ENCODE measurements around the gene ETS2.

ETS2 gene

DNA sequence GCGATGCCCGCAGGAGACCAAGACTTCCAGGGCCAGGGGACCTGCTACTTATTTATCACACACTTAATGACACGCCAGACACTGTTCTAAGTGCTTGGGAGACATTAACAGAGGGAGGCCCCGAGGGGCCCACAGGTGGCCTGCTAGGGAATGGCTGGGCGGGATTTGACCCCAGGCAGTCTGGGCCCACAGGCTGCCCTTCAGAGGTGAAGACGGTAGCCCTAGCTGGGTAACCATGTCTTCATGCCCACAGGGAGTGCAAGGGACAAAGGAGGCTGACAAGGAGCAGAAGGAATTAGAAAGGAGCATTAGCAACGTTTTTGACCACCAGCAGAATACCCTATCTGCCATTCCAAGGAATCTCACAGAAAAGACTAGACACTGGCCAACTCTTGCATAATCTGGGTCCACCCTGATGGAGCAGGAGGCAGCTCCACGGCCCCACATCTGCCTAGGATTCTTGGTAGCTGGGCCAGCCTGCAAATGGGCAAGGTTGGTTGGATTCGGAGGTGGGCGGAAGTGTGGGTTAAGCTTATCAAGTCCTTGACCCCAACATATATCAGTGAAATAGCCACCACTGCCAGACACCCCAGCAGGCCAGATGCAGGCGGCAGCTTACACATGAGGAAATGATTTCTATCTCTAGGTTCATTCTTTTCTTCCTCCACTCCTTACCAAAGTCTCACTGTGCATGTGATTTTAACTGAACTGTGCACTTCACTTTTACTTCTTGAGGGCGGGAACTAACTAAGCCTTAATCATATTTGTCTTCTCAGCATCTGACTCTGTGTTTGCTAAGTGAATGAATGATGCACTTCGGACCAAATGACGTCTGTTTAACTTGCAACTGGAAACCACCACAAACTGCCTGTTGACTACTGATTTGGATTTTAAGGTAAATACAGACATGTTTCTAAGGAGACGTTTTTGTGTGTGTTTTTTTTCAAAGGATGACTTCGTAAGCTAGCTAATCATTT lies 3.4 kb upstream of the ETS2 start:
- no peak for DNase-seq (ENCODE audit: low read depth)

DNA sequence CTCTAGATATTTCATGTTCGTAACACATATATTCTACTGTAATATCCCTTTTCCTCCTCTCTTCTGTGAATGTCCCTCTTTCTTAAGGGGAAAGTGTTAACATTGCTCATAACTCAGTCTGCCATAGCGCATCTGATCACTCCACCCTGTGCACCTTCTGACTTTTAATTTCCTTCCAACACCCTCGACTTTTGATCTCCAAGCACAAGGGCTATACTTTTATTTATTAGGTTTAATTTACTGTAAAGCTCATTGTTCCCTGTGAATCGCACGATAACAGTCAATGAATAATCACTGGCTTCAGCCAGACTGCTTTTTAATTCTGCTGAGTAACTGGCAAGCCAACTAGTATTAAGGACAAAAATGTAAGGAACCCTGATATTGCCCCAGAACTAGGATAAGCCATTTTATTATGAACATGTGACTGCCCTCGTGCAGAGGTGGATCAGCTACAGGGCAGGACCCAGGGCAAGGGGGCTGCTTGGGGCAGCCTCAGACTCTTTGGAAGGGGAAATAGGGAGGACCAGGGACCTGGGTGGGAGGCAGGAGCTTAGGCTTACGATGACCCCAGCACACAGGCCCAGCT lies 2.6 kb upstream of the ETS2 start:
- no peak for DNase-seq (ENCODE audit: low read depth)

DNA sequence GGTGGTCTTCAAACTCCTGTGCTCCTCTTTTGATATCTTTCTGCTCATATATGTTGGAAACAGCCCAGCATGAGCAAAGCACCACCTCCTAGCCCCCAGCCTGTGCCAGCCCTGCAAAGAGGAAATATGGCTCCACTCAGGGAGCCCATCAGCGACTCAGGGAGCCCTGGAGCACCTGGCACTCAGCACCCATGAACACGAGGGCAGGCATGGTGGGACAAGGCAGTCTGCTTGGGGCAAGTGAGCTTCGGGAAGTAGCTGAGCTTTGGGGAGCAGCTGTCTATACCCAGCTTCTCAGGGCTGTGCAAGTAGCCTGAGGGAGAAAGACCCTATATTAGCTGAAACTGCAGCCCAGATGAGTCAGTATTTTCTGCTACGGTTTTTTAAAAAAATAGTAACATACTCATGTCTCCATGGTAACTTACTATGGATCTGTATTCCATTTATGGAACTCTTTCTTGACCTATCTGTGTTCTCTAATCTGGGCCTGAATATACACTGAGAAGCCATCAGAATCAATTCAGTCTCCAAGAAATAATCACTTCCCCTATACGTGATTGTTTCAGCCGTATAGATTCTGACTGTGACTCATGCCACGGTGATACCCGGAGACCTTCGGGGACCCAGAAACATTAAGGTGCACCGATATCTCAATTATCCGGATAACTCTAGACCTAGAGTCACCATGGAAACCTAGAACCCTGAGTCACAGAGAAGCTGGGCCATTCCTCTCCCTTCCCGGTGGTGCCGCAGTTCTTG lies 1.5 kb upstream of the ETS2 start:
- DNase-seq (ENCODE audit: low read depth) = no peak

DNA sequence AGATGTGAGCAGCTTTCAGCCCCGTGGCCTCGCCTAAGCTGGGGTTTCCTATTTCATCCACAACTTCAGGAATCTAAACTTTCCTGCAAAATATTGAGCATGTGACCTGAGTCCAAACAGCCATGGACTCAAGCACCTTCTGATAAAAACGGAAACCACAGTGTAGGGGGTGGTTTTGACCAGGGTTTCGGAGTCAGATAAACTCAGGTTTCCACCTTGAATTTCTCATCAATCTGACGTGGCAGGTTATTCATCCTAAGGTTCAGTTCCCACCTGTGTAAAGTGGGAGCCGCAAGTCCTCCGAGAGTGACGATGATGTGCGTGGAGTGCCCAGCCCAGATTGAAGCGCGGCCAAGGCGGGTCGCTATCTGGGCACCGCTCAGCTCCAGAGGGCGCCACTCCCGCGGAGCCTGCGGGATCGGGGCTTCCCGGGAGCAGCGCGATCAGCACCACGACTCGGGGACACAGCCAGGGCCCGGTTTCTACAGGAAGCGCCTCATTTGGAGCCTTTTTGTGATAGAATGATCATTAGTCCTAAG lies 871 bp upstream of the ETS2 start:
- peak; percentile 36 for DNase-seq (ENCODE audit: low read depth)

DNA sequence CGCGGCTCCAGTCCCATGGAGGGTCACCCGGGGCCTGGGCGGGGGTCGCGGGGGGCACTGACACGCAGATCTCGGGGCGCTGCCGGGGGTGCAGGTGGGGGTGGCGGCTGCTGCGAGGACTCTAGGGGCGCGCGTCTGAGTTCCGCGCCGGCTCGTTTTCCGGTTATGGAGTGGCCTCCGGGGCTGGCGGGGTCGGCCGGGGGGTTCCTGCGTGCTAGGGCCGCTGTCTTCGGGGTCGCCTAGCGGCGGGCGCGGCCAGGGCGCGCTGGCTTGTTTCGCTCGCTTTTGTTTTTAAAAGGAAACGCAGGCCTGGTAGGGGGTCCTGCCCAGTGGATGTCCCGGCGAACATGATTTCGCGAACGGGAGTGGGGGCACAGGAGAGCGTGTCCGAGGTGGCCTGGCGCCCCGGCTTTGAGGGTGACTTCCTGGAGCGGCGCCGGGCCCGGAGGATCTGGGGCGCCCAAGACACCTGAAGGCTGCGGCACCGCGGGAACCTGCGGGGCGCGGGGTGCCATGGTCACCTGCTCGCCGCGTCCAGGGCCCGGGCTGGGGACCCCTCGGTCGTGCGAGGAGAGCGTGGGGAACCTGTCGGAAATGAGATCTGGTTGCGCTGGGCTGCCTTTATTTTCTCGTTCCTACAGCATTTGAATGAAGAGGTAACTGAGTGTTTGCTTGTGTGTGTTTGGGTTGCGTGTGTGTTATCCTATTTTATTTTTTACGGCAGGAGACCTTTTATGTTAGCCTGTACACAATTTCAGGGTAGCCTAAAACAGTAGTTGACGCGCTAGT lies 618 bp downstream of the ETS2 start:
- DNase-seq (ENCODE audit: low read depth) = no peak

DNA sequence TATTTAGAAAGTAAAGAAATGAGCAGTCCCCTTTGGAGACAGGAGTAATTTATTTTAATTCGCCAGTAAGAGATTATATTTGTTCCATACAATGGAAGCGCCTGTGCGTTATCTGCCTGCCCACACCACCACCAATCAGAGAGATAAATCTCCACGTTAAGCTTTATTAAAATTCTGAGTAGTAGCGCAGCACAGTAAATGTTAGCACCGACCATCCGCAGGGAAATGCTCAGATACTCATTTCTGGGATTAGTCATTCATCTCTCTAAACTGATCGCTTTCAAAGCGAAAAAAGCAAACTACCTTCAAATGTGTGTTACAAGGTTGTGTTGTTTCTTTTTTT lies 1.2 kb downstream of the ETS2 start:
- no peak for DNase-seq (ENCODE audit: low read depth)

DNA sequence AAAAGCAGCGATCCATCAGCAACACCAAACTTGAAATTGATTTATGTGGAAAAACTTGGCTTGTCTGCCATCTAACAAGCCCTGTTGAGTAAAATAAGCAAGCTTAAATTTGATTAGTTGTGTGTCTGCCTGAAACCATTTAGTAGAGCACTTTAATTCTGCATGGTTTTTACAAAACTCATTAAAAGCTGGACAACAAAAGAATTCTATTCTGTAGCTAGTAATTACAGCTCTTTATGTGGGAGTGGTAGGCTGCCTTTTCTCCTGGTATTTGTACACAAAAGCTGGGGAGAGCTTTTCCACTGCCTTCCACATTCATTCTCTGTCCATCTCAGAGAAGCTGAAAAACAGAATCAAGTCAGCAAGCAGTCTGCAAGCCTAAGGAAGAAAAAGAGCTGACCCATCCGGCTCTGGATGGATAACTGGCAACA lies 1.7 kb downstream of the ETS2 start:
- no peak for DNase-seq (ENCODE audit: low read depth)

DNA sequence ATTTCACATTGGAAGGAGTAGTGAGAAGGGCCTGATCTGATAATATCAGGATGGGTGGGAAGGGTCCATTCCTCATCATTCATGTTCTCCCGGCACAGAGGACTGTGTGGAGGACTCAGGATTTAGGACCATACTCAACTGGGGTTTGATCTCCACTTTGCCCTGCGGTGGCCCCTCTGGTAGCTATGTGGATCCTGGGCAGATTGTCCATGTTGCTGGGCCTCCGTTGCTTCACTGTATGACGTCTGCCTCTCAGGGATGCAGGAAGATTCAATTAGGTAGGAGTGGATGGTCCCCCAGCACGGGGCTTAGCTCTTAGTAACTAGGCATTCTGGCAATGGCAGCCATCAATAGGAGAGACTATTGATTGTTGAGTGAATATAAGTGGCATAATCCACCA lies 2.3 kb downstream of the ETS2 start:
- no peak for DNase-seq (ENCODE audit: low read depth)

DNA sequence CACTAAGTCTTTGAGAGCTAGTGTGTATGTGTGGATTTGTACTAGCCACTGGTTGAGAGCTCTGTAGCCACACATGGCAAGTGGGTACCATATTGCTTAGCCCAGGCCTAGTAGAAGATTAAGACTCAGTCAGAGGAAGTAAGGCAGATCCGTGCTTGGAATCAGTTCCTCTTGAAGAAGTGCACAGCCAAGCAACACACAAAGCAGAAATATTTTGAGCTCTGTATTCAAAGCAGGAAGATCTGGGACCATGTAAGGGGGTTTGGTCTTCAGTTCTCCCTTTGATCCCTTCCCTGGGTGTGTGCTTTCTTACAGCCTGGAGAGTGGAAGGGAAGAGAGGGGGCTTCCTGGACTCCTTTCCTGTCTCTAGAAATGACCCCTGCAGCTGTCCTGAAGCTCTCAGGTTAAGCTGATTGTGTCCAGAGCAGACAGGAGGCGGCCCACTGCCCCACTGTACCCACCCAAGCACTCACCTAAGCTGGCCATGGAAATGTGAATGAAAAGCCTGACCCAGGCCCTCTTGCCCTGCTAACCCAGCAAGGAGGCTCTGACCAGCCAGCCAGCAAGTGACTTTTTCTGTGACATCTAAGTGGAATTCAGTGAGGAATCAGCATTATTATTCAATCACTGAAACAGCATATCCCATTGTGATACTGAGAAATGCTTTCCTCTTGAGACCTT lies 3.6 kb downstream of the ETS2 start:
- no peak for DNase-seq (ENCODE audit: low read depth)

DNA sequence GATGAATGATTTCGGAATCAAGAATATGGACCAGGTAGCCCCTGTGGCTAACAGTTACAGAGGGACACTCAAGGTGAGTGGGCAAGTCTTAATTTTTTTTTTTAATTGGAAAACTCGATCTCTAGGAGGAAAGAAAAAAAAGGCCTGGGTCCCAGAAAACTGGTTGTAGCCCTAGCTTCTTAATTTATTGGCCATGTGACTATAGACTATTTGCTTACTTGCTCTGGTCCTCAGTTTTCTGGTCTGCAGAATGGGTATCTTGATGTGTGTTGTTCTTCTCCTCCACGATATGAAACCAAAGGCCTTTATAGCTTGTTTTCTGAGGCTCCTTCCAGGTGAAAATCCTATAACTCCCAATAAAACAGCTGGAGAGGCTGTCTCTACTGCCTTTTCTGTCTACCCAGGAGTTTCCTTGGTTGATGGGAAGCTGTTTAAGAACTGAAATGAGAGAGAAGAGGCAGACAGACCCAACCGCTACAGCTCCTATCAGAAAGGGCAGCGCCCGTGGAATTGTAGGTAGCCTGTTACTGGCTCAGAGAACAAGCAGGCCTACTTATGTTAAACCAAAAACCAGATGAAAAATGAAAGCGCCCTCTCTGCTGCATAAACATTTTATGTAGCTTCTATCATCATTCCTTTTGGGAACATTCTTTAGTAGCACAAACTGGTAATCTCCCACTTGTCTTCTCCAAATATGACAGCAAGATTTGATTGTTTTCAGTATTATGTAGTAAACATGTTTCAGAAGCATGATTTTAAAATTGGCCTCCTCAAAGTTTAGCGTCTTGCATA lies 4.5 kb downstream of the ETS2 start:
- no peak for DNase-seq (ENCODE audit: low read depth)

DNA sequence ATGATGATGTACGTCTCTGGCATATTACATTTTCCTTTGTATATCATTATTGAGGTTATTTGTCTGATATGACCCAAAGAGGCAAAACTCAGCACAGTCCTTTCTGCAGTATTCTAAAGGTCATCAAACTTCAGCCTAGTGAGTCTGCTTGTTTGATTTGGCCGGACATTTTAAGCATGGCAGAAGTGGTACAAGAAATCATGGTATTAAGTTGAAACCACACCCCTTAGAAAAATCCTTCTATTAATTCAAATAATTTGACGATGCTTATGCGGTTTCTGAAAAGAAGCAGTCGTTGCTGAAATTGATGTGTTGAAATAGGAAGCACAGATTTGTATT lies 5.1 kb downstream of the ETS2 start:
- no peak for DNase-seq (ENCODE audit: low read depth)

DNA sequence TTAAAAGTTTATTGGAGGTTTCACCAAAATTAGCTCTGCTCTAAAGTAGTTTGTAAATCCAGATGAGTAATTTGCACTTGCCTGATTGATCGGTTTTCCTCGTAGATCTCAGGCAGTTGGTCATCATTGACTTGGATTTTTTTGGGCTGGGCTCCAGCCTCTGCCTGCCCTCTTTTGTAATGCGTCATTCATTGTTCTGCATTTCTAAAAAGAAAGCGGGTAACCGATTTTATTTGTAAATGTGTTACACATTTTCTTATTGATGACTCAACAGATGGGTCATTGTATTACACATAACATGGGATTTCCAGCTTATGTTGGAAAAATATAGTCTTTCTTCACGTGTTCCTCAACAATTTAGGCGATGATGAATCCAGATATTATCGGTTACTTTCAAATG lies 5.5 kb downstream of the ETS2 start:
- peak; percentile 52 for DNase-seq (ENCODE audit: low read depth)

DNA sequence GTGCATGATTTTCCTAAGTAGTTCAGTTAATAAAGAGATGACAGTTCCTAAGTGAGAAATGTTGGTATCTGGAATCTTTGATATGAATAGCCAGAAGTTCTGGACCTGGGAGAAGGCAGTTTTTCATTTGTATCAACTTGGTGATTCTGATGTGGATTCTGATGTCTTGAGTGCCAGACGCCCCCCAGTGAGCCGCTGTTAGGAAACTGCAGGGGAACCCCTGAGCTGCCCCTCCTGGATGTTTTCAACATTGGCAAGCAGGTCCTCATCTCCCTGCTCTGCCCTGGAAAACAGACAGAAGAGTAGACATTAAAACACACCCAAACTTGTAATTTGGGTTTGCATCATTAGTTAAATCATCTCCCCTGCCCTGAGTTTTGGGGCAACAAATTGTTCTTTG lies 7.4 kb downstream of the ETS2 start:
- DNase-seq (ENCODE audit: low read depth) = no peak

DNA sequence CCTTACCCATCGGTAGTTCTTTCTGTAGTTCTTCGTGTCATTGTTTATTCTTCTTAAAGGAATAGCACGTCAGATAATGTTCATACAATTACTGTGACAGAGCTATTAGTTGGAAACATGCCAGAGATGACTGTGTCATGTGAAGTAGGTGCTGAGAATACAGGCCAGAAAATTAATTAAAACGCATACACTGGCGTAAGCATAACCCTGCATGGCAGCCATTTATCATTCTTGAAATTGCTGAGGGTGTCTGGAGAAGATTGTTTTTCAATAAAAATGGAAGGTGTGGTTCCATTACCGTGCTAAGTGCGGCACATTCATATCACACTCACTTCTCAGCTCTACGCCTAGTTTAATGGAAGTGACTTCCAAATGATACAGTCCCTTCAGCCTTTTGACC lies 7.8 kb downstream of the ETS2 start:
- no peak for DNase-seq (ENCODE audit: low read depth)

DNA sequence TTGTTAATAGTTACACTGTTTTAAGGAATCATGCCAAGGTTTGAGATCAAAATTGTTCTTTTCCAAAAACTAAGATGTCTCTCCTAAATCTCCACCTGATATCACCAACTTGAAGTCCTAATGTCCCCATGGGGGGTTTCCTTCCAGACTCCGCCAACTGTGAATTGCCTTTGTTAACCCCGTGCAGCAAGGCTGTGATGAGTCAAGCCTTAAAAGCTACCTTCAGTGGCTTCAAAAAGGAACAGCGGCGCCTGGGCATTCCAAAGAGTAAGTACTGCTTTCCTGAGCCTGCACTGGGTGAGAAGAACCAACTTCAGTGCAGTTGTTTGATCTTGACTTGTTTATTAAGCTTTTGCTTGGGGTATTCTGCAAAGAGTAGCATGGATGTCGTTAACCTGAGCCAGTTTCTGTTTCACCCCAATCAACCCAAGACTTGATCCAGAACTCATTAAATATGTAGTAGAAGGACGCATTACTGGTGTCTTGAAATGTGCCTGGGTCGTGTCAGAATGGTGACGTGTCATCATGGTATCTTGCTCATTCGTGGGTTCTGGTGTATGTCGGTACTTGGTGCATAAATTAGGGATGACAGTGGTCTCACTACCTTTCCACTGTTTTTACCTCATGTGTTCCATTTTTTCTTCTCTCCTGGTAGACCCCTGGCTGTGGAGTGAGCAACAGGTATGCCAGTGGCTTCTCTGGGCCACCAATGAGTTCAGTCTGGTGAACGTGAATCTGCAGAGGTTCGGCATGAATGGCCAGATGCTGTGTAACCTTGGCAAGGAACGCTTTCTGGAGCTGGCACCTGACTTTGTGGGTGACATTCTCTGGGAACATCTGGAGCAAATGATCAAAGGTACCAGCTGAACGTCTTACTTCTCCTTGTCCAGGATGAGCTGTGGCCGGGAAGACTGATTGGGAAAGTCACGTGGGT lies 8.7 kb downstream of the ETS2 start:
- no peak for DNase-seq (ENCODE audit: low read depth)

DNA sequence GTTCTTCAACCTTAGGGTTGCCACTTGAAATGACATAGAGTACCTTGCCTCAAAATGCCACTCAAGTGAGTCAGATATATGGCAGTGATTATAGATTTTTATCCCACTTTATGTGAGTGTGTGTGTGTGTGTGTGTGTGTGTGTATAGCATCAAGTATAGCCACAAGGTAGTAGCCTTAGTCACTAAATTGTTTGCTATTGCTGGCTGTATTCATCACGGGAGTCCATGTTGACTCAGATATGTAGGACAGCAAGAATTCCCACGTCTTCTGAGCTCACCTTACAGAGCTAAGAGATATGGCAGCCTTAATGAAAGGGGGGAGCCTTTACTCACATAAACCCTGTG lies 9.3 kb downstream of the ETS2 start:
- DNase-seq (ENCODE audit: low read depth) = no peak

DNA sequence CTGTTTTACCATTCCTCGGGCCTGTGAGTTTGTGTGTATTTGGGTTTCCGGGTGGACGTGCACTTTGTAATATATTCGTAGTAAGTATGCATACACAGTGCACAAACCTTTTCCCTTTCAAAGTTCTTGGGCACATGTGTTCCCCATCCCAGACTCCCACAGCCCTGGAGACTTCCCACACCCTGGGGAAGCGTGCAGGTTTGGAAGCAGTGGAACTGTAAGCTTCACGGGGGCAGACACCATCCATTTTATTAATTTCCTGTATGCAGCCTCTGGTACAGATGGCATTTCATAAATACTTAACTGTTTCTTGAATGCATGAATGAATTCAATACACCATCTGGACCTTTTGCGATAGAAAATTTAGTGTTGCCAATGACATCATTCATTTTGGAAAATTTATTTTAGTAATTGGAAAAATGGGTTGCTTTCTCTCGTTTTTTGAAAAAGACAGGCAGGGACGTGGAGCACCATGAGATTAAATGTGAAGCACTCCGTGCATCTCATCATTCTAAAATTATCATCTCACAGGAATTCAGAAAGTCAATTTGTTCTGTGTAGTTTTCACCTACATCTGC lies 10.8 kb downstream of the ETS2 start:
- no peak for DNase-seq (ENCODE audit: low read depth)

DNA sequence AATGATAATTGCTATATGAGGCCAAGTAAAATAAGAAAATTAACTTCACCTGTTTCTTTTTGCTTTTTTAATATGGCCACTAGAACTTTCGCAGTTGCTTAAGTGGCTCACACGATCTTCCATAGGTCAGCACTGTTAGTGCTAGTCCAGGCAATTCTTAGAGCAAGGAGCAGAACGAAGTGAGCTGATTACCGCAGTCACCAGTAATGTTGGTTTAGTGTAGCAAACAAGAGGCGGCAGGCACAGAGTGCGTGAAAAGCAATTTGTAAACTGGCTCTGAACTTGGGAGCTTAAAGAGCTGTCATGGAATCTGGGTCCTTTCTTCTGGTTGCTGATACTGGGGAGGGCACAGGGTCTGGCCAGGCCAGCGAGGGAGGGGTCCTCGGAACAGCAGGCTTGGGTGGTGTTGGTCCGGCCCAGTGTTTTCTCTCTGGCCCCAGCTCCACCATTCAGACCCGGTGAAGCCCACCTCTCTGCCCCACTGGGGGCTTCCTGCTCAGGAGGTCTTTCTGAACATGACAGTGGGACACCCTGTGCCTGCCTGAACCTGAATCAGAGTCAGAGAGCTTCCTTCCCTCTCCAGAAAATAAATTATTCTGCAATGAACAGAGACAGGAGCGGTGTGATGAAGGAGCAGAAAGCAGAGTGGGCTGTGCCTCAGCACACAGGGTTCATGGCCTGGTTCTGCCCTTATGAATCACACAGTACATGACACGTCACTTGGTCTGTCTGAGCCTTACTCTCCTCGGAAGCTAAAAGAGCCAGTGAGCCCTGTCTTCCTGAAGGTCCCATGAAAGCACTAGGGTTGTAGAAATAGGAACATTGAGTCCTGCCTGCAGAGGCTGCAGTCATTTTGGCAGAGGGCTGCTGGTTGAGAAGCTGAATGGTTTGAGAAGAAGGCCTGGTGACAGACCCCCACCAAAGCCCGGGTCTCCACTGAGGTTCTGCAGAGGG lies 11.9 kb downstream of the ETS2 start:
- peak; percentile 50 for DNase-seq (ENCODE audit: low read depth)
